Left ventricle myocardium inferior (tissue), 1 donor: Measurements from ENCODE around the gene LHFPL2. TPM values are rescaled to one million over a fixed set of nuclear protein-coding genes. Genes with fewer than 3 reads are reported as not detected.
A peak's percentile ranks its signal among the peaks of the same experiment; 100 is the strongest.
"Not testable (repeated sequence)": the region's sequence is repeated elsewhere in the genome, so short reads cannot be mapped to it uniquely, and the experiment has no call there.

Experiments used
- DNase-seq: peaks from one replicate; pipeline ENCODE4 v3.0.0-alpha.2; 2020
- H3K27ac ChIP-seq: fragments of 200-600 bp; replicated peaks from 2 replicates; pipeline ENCODE4 v1.8.0; 2021
- H3K27me3 ChIP-seq: fragments of 200-600 bp; 2 replicates; pipeline ENCODE4 v1.8.0; 2021; ENCODE audit warnings: low read depth
- H3K36me3 ChIP-seq: fragments of 200-600 bp; 2 replicates; pipeline ENCODE4 v1.8.0; 2021
- H3K4me1 ChIP-seq: fragments of 200-600 bp; 2 replicates; pipeline ENCODE4 v1.8.0; 2021
- H3K4me3 ChIP-seq: fragments of 200-600 bp; 2 replicates; pipeline ENCODE4 v1.8.0; 2021; ENCODE audit warnings: mild to moderate bottlenecking, moderate library complexity
- H3K9me3 ChIP-seq: fragments of 200-600 bp; replicated peaks from 2 replicates; pipeline ENCODE4 v1.8.0; 2021
- intact Hi-C: fragments of 100-400 bp; cut with micrococcal nuclease; formaldehyde crosslinking; loops from one replicate; pipeline ENCODE4 v1.11.0; 2022
- total RNA-seq: library from RNA; stranded (reverse); fragmentation: NEBNext Ultra II Directional; extraction: Animal tissue kit (Norgen Biotek cat#: 25700); gene quantifications from one replicate; pipeline ENCODE4 v1.2.1, GENCODE V29; 2021
- TF ChIP-seq, protein P1 (sequence below): fragments of 200-600 bp; IDR thresholded peaks from 2 replicates; pipeline ENCODE4 v1.8.0; 2021; ENCODE audit warnings: antibody characterized with exemption, mild to moderate bottlenecking, borderline replicate concordance
- donor health status: DM: no; HTN: yes; CAD: no; lungs with severe emphysema.

LHFPL2 gene
- total RNA-seq, 1 donor from 2014 or later = 5.0 TPM

DNA sequence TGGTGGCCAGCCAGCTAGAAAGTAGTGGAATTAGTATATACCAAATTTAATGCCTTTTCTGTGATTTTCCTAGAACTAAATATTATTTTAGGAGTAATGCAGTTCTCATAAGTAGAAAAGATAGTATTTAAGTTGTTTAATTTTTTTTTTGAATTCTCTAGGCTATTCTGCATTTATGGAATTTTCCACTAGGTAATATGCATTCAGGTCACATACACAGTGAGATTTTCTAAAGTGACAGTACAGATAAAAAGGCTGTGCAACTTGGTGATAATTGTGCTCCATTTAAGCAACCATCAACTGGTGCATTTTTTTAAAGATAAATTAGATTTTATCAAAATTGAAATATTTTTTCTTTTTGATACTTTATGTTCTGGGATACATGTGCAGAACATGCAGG lies 176.7 kb downstream of the LHFPL2 start:
- no peak for DNase-seq
- Histone ChIP-seq H3K36me3 (peaks cover 7% of the 10 kb centered on the region), H3K4me1 (peaks cover 5% of the 10 kb centered on the region), H3K4me3 (no peak overlapping the region), H3K9me3 (no peaks in the 10 kb centered on the region), H3K27ac (no peak overlapping the region), H3K27me3 (no peaks in the 10 kb centered on the region)
- intact Hi-C loops = no loop called here
- TF ChIP-seq, protein P1, sequence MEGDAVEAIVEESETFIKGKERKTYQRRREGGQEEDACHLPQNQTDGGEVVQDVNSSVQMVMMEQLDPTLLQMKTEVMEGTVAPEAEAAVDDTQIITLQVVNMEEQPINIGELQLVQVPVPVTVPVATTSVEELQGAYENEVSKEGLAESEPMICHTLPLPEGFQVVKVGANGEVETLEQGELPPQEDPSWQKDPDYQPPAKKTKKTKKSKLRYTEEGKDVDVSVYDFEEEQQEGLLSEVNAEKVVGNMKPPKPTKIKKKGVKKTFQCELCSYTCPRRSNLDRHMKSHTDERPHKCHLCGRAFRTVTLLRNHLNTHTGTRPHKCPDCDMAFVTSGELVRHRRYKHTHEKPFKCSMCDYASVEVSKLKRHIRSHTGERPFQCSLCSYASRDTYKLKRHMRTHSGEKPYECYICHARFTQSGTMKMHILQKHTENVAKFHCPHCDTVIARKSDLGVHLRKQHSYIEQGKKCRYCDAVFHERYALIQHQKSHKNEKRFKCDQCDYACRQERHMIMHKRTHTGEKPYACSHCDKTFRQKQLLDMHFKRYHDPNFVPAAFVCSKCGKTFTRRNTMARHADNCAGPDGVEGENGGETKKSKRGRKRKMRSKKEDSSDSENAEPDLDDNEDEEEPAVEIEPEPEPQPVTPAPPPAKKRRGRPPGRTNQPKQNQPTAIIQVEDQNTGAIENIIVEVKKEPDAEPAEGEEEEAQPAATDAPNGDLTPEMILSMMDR = no peak

DNA sequence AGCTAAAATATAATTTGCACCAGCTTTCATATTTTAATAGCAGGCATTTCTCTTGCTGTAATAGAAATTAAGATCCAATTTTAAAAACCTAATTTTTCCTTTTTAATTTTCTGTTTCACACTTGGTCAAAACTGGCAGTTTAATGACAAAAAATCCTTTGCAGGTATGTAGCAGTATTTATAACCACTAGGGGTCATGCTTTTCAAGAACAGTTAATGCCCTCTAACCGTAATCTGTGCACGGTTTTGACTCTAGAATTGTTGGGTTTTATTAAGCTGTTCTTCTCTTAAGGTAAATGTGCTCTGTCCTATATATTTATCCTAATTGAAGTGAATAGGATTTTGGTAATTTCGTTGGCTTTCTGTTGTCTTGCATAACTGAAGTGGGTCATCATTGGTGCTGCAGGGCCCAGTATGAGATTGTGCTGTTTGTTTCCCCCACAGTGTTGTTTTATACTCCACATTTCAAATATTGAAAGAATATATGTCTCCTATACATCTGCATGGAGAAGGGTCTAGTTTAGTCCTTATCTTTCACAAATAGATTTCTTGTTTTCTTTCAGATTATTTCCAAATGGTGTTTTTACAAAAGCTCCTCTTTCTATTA lies 180.7 kb downstream of the LHFPL2 start:
- H3K9me3 ChIP-seq = no peaks in the 10 kb centered on the region
- intact Hi-C loops = loop anchor here (2.0 to 10.0 kb wide), 2 partner anchors 65 to 497 kb away; no protein-coding TSS in a partner anchor
- DNase-seq = no peak
- TF ChIP-seq, protein P1 = peak; percentile 86
- no peak overlapping the region for H3K27ac ChIP-seq
- H3K27me3 ChIP-seq = no peaks in the 10 kb centered on the region
- H3K36me3 ChIP-seq = peaks cover 11% of the 10 kb centered on the region
- H3K4me3 ChIP-seq = no peak overlapping the region
- H3K4me1 ChIP-seq = peaks cover 5% of the 10 kb centered on the region

DNA sequence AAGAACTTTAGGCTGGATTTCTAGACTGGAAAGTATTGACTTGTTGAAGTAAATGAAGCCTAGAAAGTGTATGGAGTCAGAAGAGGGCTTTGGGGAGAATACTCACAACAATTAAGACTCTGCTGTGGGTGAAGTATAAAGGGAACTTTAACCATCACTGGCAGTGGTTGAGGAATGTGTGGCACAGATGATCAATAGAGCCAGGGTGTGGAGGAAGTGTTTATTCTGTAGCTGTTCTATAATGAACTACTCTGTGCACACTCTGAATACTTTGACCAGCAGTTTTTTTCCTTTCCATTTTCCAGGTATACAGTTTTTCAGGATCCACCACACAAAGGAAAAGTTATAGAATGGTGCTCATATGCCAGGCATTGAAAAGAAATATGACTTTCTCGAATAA lies 181.4 kb downstream of the LHFPL2 start:
- Histone ChIP-seq H3K9me3 (no peaks in the 10 kb centered on the region), H3K4me3 (no peak overlapping the region), H3K27ac (no peak overlapping the region), H3K4me1 (peaks cover 5% of the 10 kb centered on the region), H3K36me3 (peaks cover 11% of the 10 kb centered on the region), H3K27me3 (no peaks in the 10 kb centered on the region)
- DNase-seq = no peak
- intact Hi-C loops = loop anchor here (2.0 to 10.0 kb wide), 2 partner anchors 66 to 498 kb away; no protein-coding TSS in a partner anchor
- TF ChIP-seq, protein P1 = no peak

DNA sequence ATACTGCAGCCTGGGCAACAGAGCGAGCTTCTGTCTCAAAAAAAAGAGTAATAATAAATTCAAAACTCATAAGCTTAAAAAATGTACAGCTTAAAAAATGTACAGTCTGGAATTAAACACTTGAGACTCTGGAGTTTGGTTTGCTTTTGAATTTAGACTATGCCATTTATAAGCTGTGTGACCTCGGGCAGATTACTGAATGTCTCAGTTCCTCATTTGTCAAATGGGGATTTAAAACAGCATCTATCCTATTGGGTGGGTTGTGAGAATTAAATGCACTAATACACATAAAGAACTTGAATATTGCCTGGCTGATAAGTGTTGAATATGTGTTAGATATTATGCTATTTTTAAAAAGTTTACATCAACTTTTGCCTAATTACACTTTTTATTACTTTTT lies 189.7 kb downstream of the LHFPL2 start:
- Histone ChIP-seq H3K36me3 (peaks cover 22% of the 10 kb centered on the region), H3K27me3 (no peaks in the 10 kb centered on the region), H3K4me3 (no peak overlapping the region), H3K9me3 (no peaks in the 10 kb centered on the region), H3K27ac (no peak overlapping the region), H3K4me1 (no peaks in the 10 kb centered on the region)
- DNase-seq = no peak
- TF ChIP-seq, protein P1 = no peak
- intact Hi-C loops = no loop called here

DNA sequence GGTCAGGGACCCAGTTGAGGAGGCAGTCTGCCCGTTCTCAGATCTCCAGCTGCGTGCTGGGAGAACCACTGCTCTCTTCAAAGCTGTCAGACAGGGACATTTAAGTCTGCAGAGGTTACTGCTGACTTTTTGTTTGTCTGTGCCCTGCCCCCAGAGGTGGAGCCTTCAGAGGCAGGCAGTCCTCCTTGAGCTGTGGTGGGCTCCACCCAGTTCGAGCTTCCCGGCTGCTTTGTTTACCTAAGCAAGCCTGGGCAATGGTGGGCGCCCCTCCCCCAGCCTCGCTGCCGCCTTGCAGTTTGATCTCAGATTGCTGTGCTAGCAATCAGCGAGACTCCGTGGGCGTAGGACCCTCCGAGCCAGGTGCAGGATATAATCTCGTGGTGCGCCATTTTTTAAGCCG lies 191.1 kb downstream of the LHFPL2 start:
- H3K9me3 ChIP-seq, H3K4me1 ChIP-seq, DNase-seq, H3K27ac ChIP-seq, intact Hi-C loops, H3K4me3 ChIP-seq, H3K27me3 ChIP-seq: not testable (repeated sequence)
- H3K36me3 ChIP-seq = peaks cover 22% of the 10 kb centered on the region

DNA sequence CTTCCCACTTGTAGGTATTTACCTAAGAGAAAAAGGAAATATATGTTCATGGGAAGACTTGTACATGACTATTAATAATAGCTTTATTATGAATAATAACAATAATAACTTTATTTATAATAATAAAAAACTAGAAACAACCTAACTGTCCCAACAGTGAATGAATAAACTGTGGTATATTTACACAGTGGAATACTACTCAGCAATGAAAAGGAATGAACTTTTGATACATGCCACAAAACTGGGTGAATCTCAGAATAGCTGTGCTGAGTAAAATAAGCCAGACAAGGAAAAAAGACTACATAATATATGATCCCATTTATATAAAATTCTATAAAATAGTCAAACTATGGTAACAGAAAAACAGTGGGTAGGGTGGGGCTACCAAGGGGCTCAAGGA lies 199.5 kb downstream of the LHFPL2 start:
- H3K27me3 ChIP-seq = no peaks in the 10 kb centered on the region
- intact Hi-C loops = no loop called here
- no peak overlapping the region for H3K27ac ChIP-seq
- H3K4me3 ChIP-seq = no peak overlapping the region
- no peak for DNase-seq
- peaks cover 9% of the 10 kb centered on the region for H3K9me3 ChIP-seq
- no peaks in the 10 kb centered on the region for H3K4me1 ChIP-seq
- TF ChIP-seq, protein P1 = no peak
- H3K36me3 ChIP-seq = peaks cover 22% of the 10 kb centered on the region
